PC-3 (cell line): ENCODE results near the gene TWF2. TPM values are rescaled to one million over a fixed set of nuclear protein-coding genes. Genes with fewer than 3 reads are reported as not detected.

Source experiments
- ATAC-seq: fragments of 200-7000 bp; cut with Tn5 transposase; 2 replicates; pipeline ENCODE4 v1.9.1; 2020; ENCODE audit warnings: mild to moderate bottlenecking, moderate library complexity
- BruUV-seq: library from RNA; stranded (reverse); fragments of 400-500 nt; replicated peaks from 2 replicates; lab custom pipeline; 2021; lab: Mats Ljungman, UMichigan
- CTCF ChIA-PET: fragments of 300-600 bp; sonication (Branson Sonifier 250); formaldehyde crosslinking; loops from one replicate; lab custom pipeline; 2022; ENCODE audit warnings: antibody characterized with exemption; lab: Charles Lee
- POLR2A ChIA-PET: fragments of 300-600 bp; sonication (Branson Sonifier 250); formaldehyde crosslinking; loops from one replicate; lab custom pipeline; 2022; ENCODE audit warnings: antibody characterized with exemption; ENCODE audit not compliant: unreplicated experiment; lab: Charles Lee
- DNase-seq: peaks from one replicate; pipeline ENCODE4 v3.0.0-alpha.2; 2015
- H2AFZ ChIP-seq: fragments of 300-600 bp; sonication (generic); 2 replicates; pipeline ENCODE4 v1.6.0; 2016; ENCODE audit warnings: antibody characterized with exemption, low read length
- H3F3A ChIP-seq: fragments of 300-600 bp; sonication (generic); one replicate; pipeline ENCODE4 v1.6.0; 2017; ENCODE audit warnings: antibody characterized with exemption, low read length, control low read depth, mild to moderate bottlenecking; ENCODE audit not compliant: unreplicated experiment
- H3K27ac ChIP-seq: fragments of 300-600 bp; sonication (generic); 2 replicates; pipeline ENCODE4 v1.5.1; 2016; ENCODE audit warnings: mild to moderate bottlenecking, low read length
- H3K27me3 ChIP-seq: fragments of 300-600 bp; sonication (generic); 2 replicates; pipeline ENCODE4 v1.6.1; 2016; ENCODE audit warnings: low read length, mixed read lengths
- H3K36me3 ChIP-seq: fragments of 300-600 bp; sonication (generic); 2 replicates; pipeline ENCODE4 v1.6.1; 2016; ENCODE audit warnings: low read depth, mixed run types, low read length, mixed read lengths
- H3K4me1 ChIP-seq: fragments of 300-600 bp; sonication (generic); 2 replicates; pipeline ENCODE4 v1.5.1; 2016; ENCODE audit warnings: low read length; ENCODE audit not compliant: insufficient read depth
- H3K4me2 ChIP-seq: fragments of 300-600 bp; sonication (generic); 2 replicates; pipeline ENCODE4 v1.6.0; 2016; ENCODE audit warnings: low read length
- H3K4me3 ChIP-seq: fragments of 300-600 bp; sonication (generic); 2 replicates; pipeline ENCODE4 v1.5.1; 2016; ENCODE audit warnings: mild to moderate bottlenecking, low read length, mixed read lengths
- H3K79me2 ChIP-seq: fragments of 300-600 bp; sonication (generic); 2 replicates; pipeline ENCODE4 v1.6.1; 2017; ENCODE audit warnings: low read length, mixed read lengths
- H3K9ac ChIP-seq: fragments of 300-600 bp; sonication (generic); 2 replicates; pipeline ENCODE4 v1.6.0; 2016; ENCODE audit warnings: mild to moderate bottlenecking, low read length
- H3K9me2 ChIP-seq: fragments of 300-600 bp; sonication (generic); replicated peaks from 2 replicates; pipeline ENCODE4 v1.6.1; 2016; ENCODE audit warnings: mixed run types, low read length, mixed read lengths
- H3K9me3 ChIP-seq: fragments of 300-600 bp; sonication (generic); 2 replicates; pipeline ENCODE4 v1.6.1; 2016; ENCODE audit warnings: low read length, mixed read lengths
- H4K20me1 ChIP-seq: fragments of 300-600 bp; sonication (generic); 2 replicates; pipeline ENCODE4 v1.6.1; 2016; ENCODE audit warnings: low read length, mixed read lengths
- CTCF ChIP-seq: fragments of 300-600 bp; sonication (generic); conservative IDR thresholded peaks from 2 replicates; pipeline ENCODE4 v1.5.1; 2017; ENCODE audit warnings: antibody characterized with exemption, low read depth, mild to moderate bottlenecking, low read length
- EZH2 ChIP-seq: fragments of 300-600 bp; sonication (generic); IDR thresholded peaks from one replicate; pipeline ENCODE4 v1.6.1; 2017; ENCODE audit warnings: antibody characterized with exemption, mild to moderate bottlenecking, low read length; ENCODE audit not compliant: unreplicated experiment
- EZH2phosphoT487 ChIP-seq: fragments of 300-600 bp; sonication (generic); IDR thresholded peaks from 2 replicates; pipeline ENCODE4 v1.6.1; 2018; ENCODE audit warnings: mild to moderate bottlenecking, antibody characterized with exemption, low read length, borderline replicate concordance
- intact Hi-C: fragments of 100-400 bp; cut with micrococcal nuclease; formaldehyde crosslinking; loops from 2 replicates; pipeline ENCODE4 v1.9.0; 2023
- total RNA-seq: library from RNA; depleted of rRNA; stranded (reverse); fragments of >200 nt; gene quantifications from 2 replicates; pipeline ENCODE4 v1.2.3, GENCODE V29; 2014

The TWF2 gene
- total RNA-seq, 1 experiment from 2014 or later = 147 TPM

GRCh38 chr3:52210550-52211046, 28.4 kb downstream of the TWF2 start:
- intact Hi-C loops = loop anchor here (10.0 kb wide), 1 partner anchor 156 kb away; the partner anchor contains the start of gene DUSP7
- POLR2A ChIA-PET = no interaction called here

GRCh38 chr3:52210037-52210436, 28.9 kb downstream of the TWF2 start:
- no peak overlapping the region for H2AFZ ChIP-seq
- H3K27me3 ChIP-seq = no peaks in the 10 kb centered on the region
- peaks cover 31% of the 10 kb centered on the region for H3K4me1 ChIP-seq
- no peak for ATAC-seq
- no peaks in the 10 kb centered on the region for H3K9me3 ChIP-seq
- no peaks in the 10 kb centered on the region for H4K20me1 ChIP-seq
- CTCF ChIA-PET = no interaction called here
- BruUV-seq = TSS peak; percentile 95
- 0 out of 2 replicates have a peak overlapping the region, but pooled peaks have one; percentile 5 for H3K9ac ChIP-seq
- intact Hi-C loops = loop anchor here (10.0 kb wide), 1 partner anchor 155 kb away; the partner anchor contains the start of gene DUSP7
- H3K9me2 ChIP-seq = no peaks in the 10 kb centered on the region
- no peak for DNase-seq
- H3K79me2 ChIP-seq = 0 out of 2 replicates have a peak, but pooled peaks cover 13% of the 10 kb centered on the region
- TF ChIP-seq CTCF (no peak), EZH2 (no peak), EZH2phosphoT487 (no peak)
- H3F3A ChIP-seq = peaks cover 5% of the 10 kb centered on the region
- peak overlapping the region; percentile 53 for H3K27ac ChIP-seq
- peak overlapping the region; percentile 20 for H3K4me2 ChIP-seq
- H3K4me3 ChIP-seq = no peak overlapping the region
- H3K36me3 ChIP-seq = peaks cover 87% of the 10 kb centered on the region
- POLR2A ChIA-PET = no interaction called here

More at GRCh38 chr3:52210550-52211046, 28.4 kb downstream of the TWF2 start:
- Histone ChIP-seq H3K79me2 (0 out of 2 replicates have a peak, but pooled peaks cover 13% of the 10 kb centered on the region), H2AFZ (no peak overlapping the region), H4K20me1 (no peaks in the 10 kb centered on the region), H3K4me1 (peaks cover 28% of the 10 kb centered on the region), H3K36me3 (peaks cover 87% of the 10 kb centered on the region), H3F3A (peaks cover 6% of the 10 kb centered on the region), H3K27ac (peak overlapping the region; percentile 53), H3K9me2 (no peaks in the 10 kb centered on the region), H3K9me3 (no peaks in the 10 kb centered on the region), H3K4me2 (peak overlapping the region; percentile 30), H3K27me3 (no peaks in the 10 kb centered on the region), H3K9ac (0 out of 2 replicates have a peak overlapping the region, but pooled peaks have one; percentile 5), H3K4me3 (no peak overlapping the region)
- BruUV-seq = no TSS peak
- CTCF ChIA-PET = interaction anchor here (0.6 kb wide), 1 partner anchor 124 kb away, joined by 3 read pairs; no protein-coding TSS in a partner anchor
- DNase-seq (peak; percentile 94), ATAC-seq (peak; percentile 52)
- TF ChIP-seq EZH2 (no peak), EZH2phosphoT487 (no peak), CTCF (no peak)

- Histone ChIP-seq H3K36me3 (peaks cover 88% of the 10 kb centered on the region), H4K20me1 (no peaks in the 10 kb centered on the region), H2AFZ (no peak overlapping the region), H3K9me2 (no peaks in the 10 kb centered on the region), H3K27me3 (no peaks in the 10 kb centered on the region), H3K4me2 (no peak overlapping the region), H3K79me2 (0 out of 2 replicates have a peak, but pooled peaks cover 13% of the 10 kb centered on the region), H3F3A (peaks cover 5% of the 10 kb centered on the region), H3K9me3 (no peaks in the 10 kb centered on the region), H3K9ac (no peak overlapping the region), H3K4me1 (peaks cover 43% of the 10 kb centered on the region), H3K27ac (no peak overlapping the region), H3K4me3 (no peak overlapping the region)
- ChIA-PET POLR2A (no interaction called here), CTCF (no interaction called here)
- no peak for ATAC-seq
- BruUV-seq = TSS peak; percentile 1
- TF ChIP-seq CTCF (no peak), EZH2phosphoT487 (no peak), EZH2 (no peak)
- intact Hi-C loops = no loop called here
- no peak for DNase-seq
Measured at GRCh38 chr3:52208556-52208955, 30.4 kb downstream of the TWF2 start.
